Stimulated activated CD4-positive, alpha-beta T cell treated with anti-CD3 and anti-CD28 coated beads, Interleukin-1b, Interleukin-23, amount 100 ng/mL, for 1 hour (primary cell): Measurements from ENCODE around the gene TAS2R39.
"Not testable (repeated sequence)": the region's sequence is repeated elsewhere in the genome, so short reads cannot be mapped to it uniquely, and the experiment has no call there.

ENCODE experiments used
- DNase-seq, 2 donors: peaks; one replicate each; pipeline ENCODE4 v3.0.0-alpha.2; 2020; ENCODE audit warnings: low read depth in 2 of 2

The TAS2R39 gene

DNA sequence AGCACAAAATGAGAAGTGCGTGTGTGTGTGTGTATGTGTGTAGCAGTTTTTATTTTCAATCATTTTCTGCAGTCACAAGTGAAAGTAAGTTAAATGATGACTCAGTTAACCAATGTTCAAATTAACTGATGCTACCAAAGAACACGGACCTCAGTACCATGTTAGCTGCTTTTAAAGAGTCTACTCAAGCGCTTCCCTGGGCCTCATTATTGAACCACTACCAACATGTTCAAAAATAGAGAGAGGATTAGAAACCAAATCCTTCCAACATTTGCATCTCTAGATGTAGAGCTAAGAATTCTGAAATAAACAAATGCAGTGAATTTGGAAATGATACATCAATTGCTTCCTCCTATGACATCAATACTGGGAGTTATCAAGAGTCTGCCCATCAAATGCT lies at the start of gene TAS2R39:
TAS2R39 (plus strand) TSS at position 396 of the 400 bp plus-strand sequence; CDS start at position 396, 0 bp downstream.
- DNase-seq, result no peak

DNA sequence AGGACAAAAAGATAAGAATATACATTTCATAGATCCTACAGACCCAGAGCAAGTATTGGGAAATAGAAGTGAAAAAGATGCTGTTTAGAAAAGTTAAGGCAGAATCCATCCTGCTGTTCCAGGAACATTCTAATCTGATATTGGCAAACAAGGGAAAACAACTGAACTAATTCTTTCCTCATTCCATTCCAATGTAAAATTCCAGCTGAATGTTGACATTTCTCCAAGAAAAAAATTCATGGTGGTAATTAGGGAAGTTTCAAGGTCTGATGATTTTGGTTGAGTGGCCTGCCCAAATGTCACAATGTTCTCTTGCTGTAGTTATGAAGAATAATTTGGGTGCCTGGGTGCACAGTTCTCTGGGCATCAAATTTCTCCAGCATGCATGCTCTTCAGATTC lies 36.1 kb upstream of the TAS2R39 start:
- no peak for DNase-seq

DNA sequence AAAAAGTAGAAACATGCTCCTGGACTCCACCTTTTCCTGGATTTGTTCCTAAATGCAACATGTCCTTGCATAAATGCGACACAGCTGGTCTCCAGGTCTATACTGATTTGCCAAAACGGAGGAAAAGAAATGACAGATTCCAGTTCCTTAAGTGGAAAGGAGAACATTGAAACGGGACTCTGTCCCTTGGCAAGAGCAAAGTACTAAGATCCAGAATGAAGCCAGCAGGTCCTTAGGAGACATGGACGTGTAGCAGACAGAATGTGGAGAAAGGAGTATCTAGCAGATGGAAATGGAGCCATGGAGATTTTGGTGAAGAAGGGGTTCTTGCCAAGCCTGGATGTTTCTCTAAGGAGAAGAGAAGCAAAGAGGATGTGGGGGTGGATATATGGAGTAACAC lies 35.2 kb upstream of the TAS2R39 start:
- DNase-seq, result no peak

DNA sequence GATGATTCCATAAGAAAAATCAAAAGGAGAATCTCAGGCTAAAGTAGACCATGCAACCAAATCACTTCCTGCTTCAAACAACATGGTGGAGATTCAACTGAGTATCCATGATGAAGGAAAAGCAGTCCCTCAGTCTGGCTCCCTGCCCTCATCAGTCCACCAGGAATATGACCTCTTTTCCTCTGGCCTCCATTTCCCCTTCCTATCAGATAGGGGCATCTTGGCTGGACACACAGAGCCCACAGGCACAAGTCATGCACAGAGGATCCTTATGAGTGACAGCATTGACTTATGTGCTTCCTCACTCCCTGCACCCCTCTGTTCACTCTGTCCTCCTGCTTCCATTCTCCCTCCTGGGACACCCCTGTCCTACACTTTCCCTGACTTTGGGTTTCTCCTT lies 34.6 kb upstream of the TAS2R39 start:
- DNase-seq, result no peak

DNA sequence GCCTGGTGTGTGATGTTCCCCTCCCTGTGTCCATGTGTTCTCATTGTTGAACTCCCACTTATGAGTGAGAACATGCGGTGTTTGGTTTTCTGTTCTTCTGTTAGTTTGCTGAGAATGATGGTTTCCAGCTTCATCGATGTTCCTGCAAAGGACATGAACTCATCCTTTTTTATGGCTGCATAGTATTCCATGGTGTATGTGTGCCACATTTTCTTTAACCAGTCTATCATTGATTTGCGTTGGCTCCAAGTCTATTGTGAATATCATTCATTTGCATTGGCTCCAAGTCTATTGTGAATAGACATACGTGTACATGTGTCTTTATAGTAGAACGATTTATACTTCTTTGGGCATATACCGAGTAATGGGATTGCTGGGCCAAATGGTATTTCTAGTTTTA lies 32.5 kb upstream of the TAS2R39 start:
- not testable (repeated sequence) for DNase-seq

DNA sequence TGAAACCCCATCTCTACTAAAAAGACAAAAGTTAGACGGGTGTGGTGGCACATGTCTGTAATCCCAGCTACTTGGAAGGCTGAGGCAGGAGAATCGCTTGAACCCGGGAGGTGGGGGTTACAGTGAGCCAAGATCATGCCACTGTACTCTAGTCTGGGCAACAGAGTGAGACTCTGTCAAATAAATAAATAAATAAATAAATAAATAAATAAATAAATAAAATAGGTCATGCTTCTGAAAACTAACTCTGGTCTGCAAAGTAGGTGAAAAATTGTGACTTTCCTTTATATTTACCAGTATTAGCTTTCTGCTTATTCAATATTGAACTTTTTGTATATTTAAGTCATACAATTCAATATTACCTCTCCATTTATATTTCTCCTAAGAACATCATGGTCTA lies 24.6 kb upstream of the TAS2R39 start:
- DNase-seq, result not testable (repeated sequence)

DNA sequence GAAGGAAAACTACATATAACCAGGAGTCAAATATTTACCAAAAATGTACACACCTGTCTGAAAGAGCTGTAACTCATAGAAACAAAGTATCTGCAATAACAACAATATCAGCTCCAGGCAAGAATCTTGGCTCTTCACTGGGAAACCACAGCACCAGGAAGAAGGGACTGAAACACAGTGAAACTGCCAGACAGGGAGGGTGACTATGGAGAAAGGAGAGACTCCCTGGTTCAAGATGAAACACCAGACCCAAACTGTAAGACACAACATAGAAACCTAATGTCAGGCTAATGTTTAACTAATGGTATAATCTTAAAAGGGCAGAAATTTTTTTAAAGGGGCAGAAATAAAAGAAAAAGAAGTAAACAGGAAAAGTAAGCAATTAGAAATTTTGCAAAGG lies 11.5 kb upstream of the TAS2R39 start:
- no peak for DNase-seq

DNA sequence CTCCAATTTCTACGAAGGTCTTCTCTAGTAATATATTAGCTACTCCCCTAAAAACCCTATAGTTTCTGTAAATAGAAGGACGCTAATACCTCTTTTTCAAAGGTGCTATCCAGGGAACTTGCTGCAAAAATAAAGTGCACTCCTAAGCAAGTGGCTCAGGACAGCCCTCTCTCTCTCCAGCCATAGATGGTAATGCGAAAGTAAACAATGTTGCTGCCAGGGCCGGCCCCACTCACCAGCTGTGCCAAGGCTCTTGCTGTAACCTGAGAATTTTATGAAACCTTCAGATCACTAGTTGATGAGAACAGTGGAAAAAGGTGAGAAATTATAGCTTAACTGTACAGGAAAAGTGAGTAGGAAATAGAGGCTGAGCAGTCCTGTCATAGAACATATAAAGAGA lies 10.9 kb upstream of the TAS2R39 start:
- DNase-seq, result no peak

DNA sequence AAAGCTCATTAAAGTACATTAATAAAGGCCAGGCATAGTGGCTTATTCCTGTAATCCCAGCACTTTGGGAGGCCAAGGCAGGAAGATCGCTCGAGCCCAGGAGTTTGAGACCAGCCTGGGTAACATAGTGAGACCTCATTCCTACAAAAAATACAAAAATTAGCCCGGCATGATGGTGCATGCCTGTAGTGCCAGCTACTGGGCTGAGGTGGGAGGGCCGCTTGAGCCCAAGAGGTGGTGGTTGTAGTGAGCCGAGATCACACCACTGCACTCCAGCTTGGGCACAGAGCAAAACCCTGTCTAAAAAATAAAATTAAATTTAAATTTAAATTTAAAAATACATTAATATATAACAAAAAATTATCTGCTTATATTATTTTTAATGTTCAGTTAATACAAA lies 7.1 kb upstream of the TAS2R39 start:
- DNase-seq, result no peak

DNA sequence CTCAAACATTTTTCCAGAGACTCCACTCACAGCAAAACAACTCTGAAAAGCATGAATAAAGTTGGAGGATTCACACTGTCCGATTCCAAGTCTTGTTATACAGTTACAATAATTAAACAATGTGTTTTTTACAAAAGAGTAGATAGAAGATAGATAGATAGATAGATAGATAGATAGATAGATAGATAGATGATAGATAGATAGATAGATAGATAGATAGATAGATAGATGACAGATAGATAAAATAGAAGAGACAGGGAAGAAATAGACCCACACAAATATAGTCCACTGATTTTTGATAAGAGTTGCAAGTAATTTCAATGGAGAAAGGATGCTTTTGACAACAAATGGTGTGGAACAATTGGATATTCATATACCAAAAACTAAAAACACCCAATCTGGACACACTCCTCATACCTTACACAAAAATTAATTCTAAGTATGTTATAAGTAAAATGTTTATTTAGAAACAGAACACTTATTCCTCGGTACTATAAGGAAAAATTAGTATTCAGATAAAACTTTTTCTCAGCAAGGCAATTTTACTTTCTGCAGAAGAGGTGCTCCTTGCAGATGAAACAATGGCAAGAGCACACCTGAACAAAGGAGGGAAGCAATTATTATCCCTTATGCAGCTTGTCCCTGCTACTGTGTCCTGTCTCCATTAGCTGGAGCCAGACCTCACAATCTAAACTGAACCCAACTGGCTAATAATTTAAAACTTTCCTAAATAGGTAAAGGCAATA lies 5.7 kb upstream of the TAS2R39 start:
- no peak for DNase-seq

DNA sequence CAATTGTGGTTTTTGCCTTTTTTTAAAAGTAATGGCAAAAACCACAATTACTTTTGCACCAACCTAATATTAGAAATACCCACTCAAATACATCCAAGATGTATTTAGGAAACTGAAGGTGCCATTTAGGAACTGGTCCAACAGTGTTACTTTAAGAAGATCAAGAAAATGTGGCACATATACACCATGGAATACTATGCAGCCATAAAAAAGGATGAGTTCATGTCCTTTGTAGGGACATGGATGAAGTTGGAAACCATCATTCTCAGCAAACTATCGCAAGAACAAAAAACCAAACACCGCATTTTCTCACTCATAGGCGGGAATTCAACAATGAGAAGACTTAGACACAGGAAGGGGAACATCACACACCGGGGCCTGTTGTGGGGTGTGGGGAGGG lies 2.4 kb upstream of the TAS2R39 start:
- DNase-seq, result not testable (repeated sequence)

DNA sequence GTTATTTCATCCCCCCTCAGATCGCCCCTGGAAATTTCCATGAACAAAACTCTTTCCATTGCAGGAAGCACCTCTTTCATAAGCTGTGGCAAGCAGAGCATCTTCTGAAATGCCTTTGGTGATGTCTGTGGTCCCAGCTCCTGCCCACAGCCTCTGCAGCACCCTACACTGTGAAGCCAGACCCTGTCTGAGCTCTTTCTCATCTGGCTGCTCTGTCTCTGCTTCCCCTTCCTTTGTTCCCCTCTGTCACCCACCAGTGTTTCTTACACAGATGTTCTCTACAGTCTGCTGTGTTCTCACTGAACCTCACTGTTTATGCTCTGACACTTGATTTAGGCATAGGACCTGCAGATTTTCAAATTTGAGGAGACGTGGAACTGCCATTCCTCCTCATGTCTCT lies 1.9 kb upstream of the TAS2R39 start:
- DNase-seq, result no peak

DNA sequence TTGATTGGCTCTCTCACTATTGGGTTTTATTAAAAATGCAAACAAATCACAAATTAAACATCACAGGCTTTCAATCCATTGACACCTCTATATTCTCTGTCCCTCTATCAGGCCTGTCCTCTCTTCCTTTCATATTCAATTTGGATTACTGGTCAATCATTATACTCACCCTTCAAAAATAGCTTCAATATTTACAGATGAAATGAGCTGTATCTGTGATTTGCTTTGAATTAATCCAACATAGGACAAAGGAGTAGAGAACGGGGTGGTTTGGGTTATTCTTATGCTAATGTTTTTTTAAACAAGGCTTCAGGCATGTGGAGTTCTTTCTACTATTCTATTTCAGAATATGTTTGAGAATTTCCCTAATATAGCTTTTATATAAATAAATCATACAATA lies 2.3 kb downstream of the TAS2R39 start:
- DNase-seq, result no peak

DNA sequence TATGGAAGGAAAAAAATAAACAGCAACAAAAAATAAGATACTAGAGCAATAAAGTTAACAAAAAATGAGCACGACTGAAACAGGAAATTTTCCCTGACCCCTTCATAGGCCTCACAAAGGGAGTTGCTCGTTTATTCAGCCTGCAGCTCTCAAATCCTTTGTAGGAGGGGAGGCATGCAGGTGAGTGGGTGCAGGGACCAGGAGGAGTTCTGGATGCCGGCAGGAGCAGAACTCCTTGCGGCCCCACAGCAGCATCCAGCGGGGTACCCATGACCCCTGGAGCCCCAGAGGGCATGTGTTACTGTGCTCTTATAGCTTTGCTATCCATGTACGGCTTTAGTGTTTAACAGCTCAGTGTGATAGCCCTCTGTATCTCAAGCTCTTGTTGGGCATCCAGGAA lies 5.8 kb downstream of the TAS2R39 start:
- no peak for DNase-seq

DNA sequence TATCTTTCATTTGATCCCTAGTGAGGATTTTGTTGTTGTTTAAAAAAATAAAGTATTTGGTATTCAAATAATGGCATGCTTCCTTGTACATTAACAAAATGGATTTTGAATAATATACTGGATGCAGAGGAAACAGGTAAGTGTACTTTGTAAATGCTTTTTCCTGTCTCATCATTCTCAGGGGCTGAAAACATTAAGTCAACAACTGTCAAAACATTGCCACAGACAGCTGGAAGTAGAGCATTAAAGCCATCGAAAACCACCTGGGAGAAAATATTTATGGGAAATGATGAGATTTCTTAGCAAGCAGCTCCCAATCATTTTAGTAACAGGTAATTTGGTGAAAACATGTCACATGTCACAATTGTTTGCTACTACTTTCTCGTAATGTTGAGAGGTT lies 10.7 kb downstream of the TAS2R39 start:
- no peak for DNase-seq

DNA sequence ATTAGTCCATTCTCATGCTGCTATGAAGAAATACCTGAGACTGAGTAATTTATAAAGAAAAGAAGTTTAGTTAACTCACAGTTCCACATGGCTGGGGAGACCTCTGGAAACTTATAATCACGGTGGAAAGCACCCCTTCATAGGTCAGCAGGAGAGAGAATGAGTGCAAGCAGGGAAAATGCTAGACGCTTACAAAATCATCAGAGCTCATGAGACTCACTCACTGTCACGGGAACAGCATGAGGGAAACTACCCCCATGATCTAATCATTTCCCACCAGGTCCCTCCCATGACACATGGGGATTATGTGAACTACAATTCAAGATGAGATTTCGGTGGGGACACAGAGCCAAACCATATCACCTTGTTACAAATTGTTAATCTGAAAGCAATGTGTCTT lies 15.8 kb downstream of the TAS2R39 start:
- no peak for DNase-seq

DNA sequence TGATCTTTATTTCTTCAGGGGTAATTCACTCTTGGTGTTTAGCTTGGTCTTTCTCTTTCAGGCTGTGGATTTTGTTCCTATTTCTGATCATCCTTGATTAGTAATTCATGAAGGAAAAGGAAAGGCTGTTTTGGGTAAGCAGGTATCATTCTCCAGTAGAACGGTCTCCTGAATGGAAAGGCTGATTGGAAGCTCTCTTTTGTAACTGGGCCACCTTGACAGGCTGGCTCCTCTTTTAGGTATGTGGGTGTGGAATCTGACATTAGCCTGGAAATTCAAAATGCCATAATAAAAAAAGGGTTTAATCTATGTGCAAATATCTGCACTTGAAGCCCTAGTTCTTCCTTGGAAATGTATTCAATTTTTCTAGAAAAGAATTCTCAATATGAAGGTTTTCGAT lies 18.9 kb downstream of the TAS2R39 start:
- DNase-seq, result no peak

DNA sequence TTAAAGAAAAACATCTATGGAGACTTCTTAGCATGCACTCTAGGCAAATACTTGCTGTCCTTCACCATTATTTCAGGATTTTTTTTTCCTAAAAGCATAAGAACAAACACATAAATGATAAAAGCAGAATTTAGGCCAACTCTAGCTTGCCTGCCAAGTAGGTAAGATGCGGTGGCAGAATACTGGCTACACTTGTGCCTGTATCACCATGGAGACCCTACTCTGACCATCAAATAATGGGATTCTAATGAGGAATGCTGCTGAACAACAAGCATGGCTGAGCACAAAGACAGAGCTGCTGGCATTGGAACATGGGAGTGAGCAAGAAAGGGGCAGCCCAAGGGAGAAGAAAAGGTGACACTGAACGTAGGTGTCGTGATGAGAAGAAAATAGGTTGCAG lies 20.2 kb downstream of the TAS2R39 start:
- no peak for DNase-seq

DNA sequence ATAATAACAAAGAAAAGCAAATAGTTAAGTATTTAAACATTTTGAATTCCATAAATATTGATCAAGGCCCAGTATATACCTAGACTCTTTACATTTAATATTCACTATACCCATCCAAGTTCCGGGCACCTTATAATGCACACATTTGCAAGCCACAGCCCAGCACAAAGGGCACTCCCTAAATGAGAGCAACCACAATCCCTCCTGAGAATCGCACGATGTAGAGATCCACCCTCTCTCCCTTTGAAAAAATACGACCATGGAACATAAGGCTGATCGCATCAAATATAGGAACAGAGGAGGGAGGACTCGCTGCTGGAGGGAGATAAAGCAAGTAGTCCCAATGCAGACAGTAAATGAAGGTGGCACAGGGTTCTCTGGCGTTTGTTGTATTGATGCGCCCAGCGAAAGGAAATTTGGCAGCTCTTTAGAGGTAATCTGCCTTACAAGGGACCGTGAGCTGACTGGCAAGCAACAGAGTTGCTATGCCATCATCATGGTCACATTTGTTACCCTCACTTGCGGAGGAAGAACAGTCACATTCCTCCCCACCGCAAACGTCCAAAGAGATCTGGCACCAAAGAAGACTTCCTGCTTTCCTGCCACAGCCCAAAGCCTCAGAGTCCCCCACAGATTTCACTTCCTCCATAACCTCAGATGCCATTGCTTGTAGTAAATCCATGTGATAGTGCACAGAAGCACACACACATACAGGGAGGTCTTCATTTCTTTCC lies 22.5 kb downstream of the TAS2R39 start:
- no peak for DNase-seq

DNA sequence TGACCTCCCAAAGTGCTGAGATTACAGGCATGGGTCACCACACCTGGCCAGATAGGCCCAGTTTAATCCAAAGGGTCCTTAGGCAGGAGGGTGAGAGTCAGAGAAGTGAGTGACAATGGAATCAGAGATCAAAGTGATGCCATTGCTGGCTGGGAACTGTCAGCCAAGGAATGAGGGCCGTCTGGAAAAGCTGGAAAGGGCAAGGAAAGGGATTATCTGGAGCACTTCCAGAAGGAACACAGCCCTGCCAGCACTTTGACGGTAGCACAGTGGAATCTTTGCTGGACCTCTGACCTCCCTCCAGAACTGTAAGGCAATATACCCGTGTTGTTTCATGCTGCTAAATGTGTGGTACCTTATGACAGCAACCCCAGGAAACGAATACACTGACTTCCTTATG lies 27.3 kb downstream of the TAS2R39 start:
- DNase-seq, result no peak

DNA sequence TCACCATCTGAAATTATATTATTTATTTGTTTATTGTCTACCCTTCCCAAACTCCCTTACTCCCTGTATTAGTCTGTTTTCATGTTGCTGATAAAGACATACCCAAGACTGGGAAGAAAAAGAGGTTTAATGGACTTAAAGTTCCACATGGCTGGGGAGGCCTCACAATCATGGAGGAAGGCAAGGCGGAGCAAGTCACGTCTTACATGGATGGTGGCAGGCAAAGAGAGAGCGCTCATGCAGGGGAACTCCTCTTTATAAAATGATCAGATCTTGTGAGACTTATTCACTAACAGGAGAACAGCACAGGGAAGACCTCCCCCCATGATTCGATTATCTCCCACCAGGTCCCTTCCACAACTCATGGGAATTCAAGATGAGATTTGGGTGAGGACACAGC lies 30.3 kb downstream of the TAS2R39 start:
- not testable (repeated sequence) for DNase-seq

DNA sequence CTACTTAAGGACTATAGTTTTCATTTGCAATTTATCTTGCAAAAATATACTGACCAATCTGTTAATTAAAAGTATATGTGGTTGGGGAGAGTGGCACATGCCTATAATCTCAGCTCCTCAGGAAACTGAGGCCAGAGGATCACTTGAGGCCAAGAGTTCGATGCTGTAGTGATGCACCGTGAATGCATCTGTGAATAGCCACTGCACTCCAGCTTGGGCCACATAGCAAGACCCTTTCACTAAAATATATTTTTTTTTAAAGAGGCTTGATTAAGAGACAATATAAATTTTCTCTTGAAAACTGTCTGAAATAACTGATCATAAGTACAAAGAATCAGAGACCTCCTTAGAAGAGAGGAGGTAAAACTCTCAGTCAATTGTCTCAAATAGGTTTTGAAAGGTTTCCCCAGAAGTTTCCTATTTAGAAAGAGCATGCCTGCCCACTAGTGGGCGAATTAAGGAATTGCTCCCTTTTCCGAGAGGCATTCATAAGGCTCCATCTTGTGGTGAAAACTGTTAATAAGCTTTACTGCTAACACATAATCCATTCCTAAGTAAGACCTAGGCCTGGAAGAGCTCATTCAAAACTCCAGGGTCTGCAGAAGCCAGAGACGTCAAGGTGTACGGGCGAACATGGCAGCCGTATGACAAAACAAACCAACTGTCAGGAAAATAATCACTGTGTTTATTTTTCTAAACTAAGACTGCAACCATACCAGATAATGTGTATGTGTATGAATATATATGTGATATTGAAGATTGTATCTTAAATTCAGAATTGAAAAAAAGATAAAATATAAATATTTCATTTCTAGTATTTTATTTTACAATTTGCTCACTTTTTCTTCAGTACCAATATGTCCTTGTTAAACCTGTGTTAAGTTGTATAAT lies 31.8 kb downstream of the TAS2R39 start:
- DNase-seq, result peak; percentile 13 to 25
